Subcutaneous abdominal adipose tissue (tissue), 5 donors: ENCODE measurements around the gene TMEM186.
A peak's percentile ranks its signal among the peaks of the same experiment; 100 is the strongest.
"Not testable (repeated sequence)": the region's sequence is repeated elsewhere in the genome, so short reads cannot be mapped to it uniquely, and the experiment has no call there.

Experiments used
- H3K27ac ChIP-seq: one replicate; pipeline ENCODE4 v1.7.0; 2013; ENCODE audit warnings: low read depth, mild to moderate bottlenecking, inconsistent platforms, low read length, moderate library complexity
- H3K27me3 ChIP-seq, 5 donors: one replicate each; pipeline ENCODE4 v1.7.0; 2013; ENCODE audit warnings: low read length in 5 of 5, inconsistent platforms in 1 of 5; ENCODE audit not compliant: control insufficient read depth in 5 of 5, insufficient read depth in 4 of 5
- H3K36me3 ChIP-seq, 5 donors: one replicate each; pipeline ENCODE4 v1.7.0; 2013; ENCODE audit warnings: low read length in 5 of 5; ENCODE audit not compliant: control insufficient read depth in 5 of 5, insufficient read depth in 5 of 5
- H3K4me1 ChIP-seq, 5 donors: one replicate each; pipeline ENCODE4 v1.7.0; 2013; ENCODE audit warnings: low read length in 5 of 5, mild to moderate bottlenecking in 3 of 5, moderate library complexity in 1 of 5; ENCODE audit not compliant: control insufficient read depth in 5 of 5, insufficient read depth in 5 of 5
- H3K4me3 ChIP-seq, 5 donors: one replicate each; pipeline ENCODE4 v1.7.0; 2013; ENCODE audit warnings: low read length in 5 of 5, low read depth in 1 of 5
- H3K9ac ChIP-seq, 5 donors: one replicate each; pipeline ENCODE4 v1.7.0; 2013; ENCODE audit warnings: low read length in 5 of 5, mild to moderate bottlenecking in 4 of 5, moderate library complexity in 3 of 5
- H3K9me3 ChIP-seq, 5 donors: one replicate each; pipeline ENCODE4 v1.7.0; 2013; ENCODE audit warnings: low read length in 5 of 5; ENCODE audit not compliant: control insufficient read depth in 5 of 5
- donor health status: healthy.
- donor health status: healthy.
- donor health status: healthy.
- donor health status: healthy.
- donor health status: healthy.

The TMEM186 gene

DNA sequence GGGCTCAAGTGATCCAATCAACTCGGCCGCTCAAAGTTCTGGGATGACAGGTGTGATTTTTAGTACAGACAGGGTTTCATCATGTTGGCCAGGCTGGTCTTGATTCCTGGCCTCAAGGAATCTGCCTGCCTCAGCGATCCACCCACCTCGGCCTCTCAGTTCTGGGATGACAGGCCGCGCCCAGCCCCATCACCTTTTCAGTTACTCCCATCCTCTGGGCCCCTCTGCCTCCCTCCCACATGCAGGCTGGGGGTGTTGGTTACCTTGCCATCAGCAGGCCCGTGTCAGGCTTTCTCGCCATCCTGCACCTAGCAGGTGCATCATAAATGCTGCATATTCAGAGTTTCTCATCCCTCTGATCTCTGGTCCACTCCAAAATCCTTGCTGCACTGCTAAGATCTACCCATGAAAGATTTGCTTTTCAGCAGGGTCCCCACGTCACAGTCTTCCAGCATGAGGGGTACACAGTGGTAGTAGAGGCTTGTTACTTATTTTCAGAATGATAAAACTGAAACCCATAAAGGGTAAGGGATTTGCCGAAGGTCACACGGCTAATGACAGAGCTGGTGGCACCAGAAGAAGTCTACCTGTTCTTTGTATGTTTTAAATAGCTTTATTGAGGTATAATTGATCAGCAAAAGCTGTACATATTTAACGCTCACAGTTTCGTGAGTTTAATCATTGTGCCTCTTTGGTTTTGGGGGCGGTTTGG, 16.8 kb upstream of the TMEM186 start:
- Histone ChIP-seq H3K9ac (no peak overlapping the region), H3K4me1 (peaks cover 0 to 9% (median 0%) of the 10 kb centered on the region in 5 donors), H3K4me3 (no peak overlapping the region), H3K36me3 (peaks cover 29 to 78% (median 67%) of the 10 kb centered on the region in 5 donors), H3K27me3 (no peaks in the 10 kb centered on the region), H3K27ac (no peak overlapping the region), H3K9me3 (no peaks in the 10 kb centered on the region)

GRCh38 chr16:8812162-8812843, 14.9 kb upstream of the TMEM186 start:
- Histone ChIP-seq H3K36me3 (peaks cover 29 to 86% (median 73%) of the 10 kb centered on the region in 5 donors), H3K4me3 (no peak overlapping the region), H3K4me1 (peaks cover 2 to 14% (median 8%) of the 10 kb centered on the region in 5 donors), H3K27me3 (no peaks in the 10 kb centered on the region), H3K27ac (no peak overlapping the region), H3K9ac (no peak overlapping the region), H3K9me3 (no peaks in the 10 kb centered on the region)

GRCh38 chr16:8808613-8809353, 11.3 kb upstream of the TMEM186 start:
- Histone ChIP-seq H3K9ac (peak overlapping the region in 1 of 5 donors; percentile 4), H3K9me3 (no peaks in the 10 kb centered on the region), H3K4me1 (peaks cover 2 to 14% (median 5%) of the 10 kb centered on the region in 5 donors), H3K4me3 (no peak overlapping the region), H3K27me3 (no peaks in the 10 kb centered on the region), H3K27ac (peak overlapping the region; percentile 22), H3K36me3 (peaks cover 24 to 96% (median 70%) of the 10 kb centered on the region in 5 donors)

GRCh38 chr16:8808009-8808408, 10.6 kb upstream of the TMEM186 start:
- peak overlapping the region; percentile 22 for H3K27ac ChIP-seq
- peaks cover 29 to 93% (median 67%) of the 10 kb centered on the region in 5 donors for H3K36me3 ChIP-seq
- H3K4me1 ChIP-seq: peaks cover 2 to 14% (median 5%) of the 10 kb centered on the region in 5 donors

GRCh38 chr16:8807189-8807588, 9.8 kb upstream of the TMEM186 start:
- no peak overlapping the region for H3K4me3 ChIP-seq
- no peaks in the 10 kb centered on the region for H3K9me3 ChIP-seq
- peaks cover 31 to 93% (median 67%) of the 10 kb centered on the region in 5 donors for H3K36me3 ChIP-seq
- H3K27ac ChIP-seq: no peak overlapping the region
- H3K9ac ChIP-seq: no peak overlapping the region
- no peaks in the 10 kb centered on the region for H3K27me3 ChIP-seq
- H3K4me1 ChIP-seq: peaks cover 2 to 14% (median 5%) of the 10 kb centered on the region in 5 donors

More at GRCh38 chr16:8808009-8808408, 10.6 kb upstream of the TMEM186 start:
- no peak overlapping the region for H3K9ac ChIP-seq
- H3K4me3 ChIP-seq: no peak overlapping the region
- no peaks in the 10 kb centered on the region for H3K9me3 ChIP-seq
- no peaks in the 10 kb centered on the region for H3K27me3 ChIP-seq

GRCh38 chr16:8806272-8806983, 9.0 kb upstream of the TMEM186 start:
- H3K36me3 ChIP-seq: peaks cover 28 to 92% (median 66%) of the 10 kb centered on the region in 5 donors
- H3K9ac ChIP-seq: no peak overlapping the region
- no peaks in the 10 kb centered on the region for H3K9me3 ChIP-seq
- H3K27me3 ChIP-seq: no peaks in the 10 kb centered on the region
- H3K27ac ChIP-seq: no peak overlapping the region
- H3K4me3 ChIP-seq: no peak overlapping the region
- peaks cover 2 to 14% (median 5%) of the 10 kb centered on the region in 5 donors for H3K4me1 ChIP-seq

GRCh38 chr16:8804313-8804712, 6.9 kb upstream of the TMEM186 start:
- Histone ChIP-seq H3K27me3 (no peaks in the 10 kb centered on the region), H3K36me3 (peaks cover 23 to 72% (median 57%) of the 10 kb centered on the region in 5 donors), H3K9me3 (no peaks in the 10 kb centered on the region), H3K4me1 (peaks cover 2 to 19% (median 12%) of the 10 kb centered on the region in 5 donors), H3K4me3 (no peak overlapping the region), H3K27ac (no peak overlapping the region), H3K9ac (no peak overlapping the region)

DNA sequence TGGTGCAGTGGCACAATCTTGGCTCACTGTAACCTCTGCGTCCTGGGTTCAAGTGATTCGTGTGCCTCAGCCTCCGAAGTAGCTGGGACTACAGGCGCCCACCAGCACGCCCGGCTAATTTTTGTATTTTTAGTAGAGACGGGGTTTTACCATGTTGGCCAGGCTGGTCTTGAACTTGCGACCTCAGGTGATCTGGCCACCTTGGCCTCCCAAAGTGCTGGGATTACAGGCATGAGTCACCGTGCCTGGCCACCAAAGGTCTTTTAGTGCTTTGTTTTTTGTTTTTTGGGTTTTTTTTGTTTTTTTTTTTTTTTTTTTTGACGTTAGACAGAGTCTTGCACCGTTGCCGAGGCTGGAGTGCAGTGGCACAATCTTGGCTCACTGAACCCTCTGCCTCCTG, 6.3 kb upstream of the TMEM186 start:
- Histone ChIP-seq H3K4me1 (peaks cover 3 to 19% (median 14%) of the 10 kb centered on the region in 5 donors), H3K36me3 (peaks cover 23 to 66% (median 54%) of the 10 kb centered on the region in 5 donors)
- not testable (repeated sequence) for H3K27ac ChIP-seq, H3K9me3 ChIP-seq, H3K27me3 ChIP-seq, H3K9ac ChIP-seq, H3K4me3 ChIP-seq

DNA sequence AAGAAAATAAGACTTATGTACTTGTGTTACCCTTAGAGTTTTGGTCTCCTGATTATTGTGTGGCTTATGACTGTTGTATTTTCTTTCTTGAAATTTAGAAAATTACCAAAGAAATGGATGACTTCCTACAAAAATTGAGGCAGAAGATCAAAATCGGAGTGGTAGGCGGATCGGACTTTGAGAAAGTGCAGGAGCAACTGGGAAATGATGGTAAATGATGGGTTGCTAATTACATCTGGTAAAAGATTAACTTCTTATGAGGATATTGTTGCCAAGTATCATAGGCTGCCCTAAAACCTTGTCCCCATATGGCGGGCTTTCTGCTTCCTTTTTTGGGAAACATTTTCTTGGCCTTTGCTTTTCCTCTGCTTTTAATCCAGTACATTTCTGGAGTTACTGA, 4.3 kb upstream of the TMEM186 start:
- no peak overlapping the region for H3K4me3 ChIP-seq
- H3K4me1 ChIP-seq: peaks cover 5 to 28% (median 27%) of the 10 kb centered on the region in 5 donors
- H3K36me3 ChIP-seq: peaks cover 23 to 46% (median 38%) of the 10 kb centered on the region in 5 donors
- H3K27me3 ChIP-seq: peaks cover 0 to 2% (median 0%) of the 10 kb centered on the region in 5 donors
- H3K9me3 ChIP-seq: no peaks in the 10 kb centered on the region
- no peak overlapping the region for H3K27ac ChIP-seq
- no peak overlapping the region for H3K9ac ChIP-seq
